ENCODE results near the gene NAT10.
"Not testable (repeated sequence)": the region's sequence is repeated elsewhere in the genome, so short reads cannot be mapped to it uniquely, and the experiment has no call there.

Gene NAT10

DNA sequence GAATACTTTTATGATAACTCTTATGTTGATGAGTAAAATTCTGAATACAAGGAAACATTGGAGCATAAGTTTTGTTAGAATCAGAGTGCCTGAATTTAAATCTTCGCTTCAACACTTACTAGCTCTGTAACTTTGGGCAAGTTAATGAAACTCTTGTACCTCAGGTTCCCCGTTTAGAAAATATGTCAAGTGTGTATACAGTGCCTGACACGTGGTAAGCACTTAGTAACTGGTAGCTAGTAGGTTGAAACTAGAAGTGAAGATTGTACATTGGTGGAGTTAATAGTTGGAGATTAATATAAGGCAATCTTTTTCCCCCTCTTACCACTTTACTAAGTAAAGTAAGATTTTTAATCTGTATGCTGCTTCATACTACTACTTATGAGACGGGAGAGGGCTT lies 24.8 kb upstream of the NAT10 start:
- TF ChIP-seq POLR2A (IDR thresholded peaks at IDR 0.05; ENCODE audit: low read length), result no peak
- no peak for TF ChIP-seq GATA1 (IDR thresholded peaks at IDR 0.05; ENCODE audit: low read depth, low read length)
- no peak for DNase-seq

DNA sequence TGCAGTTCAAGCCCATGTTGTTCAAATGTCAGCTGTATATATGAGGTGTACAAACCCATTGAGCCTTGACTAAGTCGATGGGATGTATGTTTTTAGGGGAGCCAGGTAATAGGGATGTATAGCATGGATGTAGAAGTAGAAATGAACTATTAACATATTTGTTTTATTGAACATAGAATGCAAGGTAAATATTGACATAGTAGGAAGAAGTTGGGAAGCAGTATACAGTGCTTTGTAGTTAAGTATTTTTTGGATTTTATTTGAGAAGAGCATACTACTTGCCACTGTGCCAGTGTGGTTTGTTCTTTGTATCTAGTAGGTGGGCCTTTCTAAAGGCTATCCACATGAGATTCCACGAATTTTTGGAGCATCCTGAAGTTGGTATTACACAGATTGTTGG lies 20.8 kb upstream of the NAT10 start:
- no peak for DNase-seq
- TF ChIP-seq POLR2A (IDR thresholded peaks at IDR 0.05; ENCODE audit: low read length) (no peak), GATA1 (IDR thresholded peaks at IDR 0.05; ENCODE audit: low read depth, low read length) (no peak)

DNA sequence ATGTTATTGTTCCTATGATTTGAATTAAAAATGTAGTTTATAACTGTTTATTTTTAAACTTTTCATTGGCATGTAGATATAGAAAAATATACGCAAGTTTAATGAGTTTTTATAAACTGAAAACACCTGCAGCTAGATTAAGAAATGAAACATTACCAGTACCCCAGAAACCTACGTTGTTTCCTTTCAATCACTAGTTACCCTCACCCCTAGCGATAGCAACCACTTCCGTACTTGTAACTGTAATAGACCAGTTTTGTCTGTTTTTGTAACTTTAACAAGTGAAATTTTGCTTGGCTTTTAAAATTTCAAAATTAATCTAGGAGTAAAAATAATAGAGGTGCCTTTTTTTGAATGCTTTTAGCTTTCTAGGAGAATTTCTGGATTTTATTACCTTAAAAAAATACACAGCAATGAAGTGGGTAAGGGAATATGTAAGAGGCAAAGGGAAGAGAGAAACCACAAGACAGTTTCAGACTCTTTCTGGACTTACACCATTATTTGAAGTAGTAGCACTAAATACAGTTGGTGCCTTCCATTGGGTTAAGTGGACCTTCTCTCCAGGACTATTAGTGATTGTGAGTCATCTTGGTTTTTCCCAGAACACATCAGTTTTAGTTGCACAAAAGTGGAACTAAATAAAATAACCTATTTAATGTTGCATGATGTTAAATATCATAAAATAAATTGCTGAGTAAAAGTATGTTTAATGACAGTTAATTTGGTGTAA lies 18.7 kb upstream of the NAT10 start:
- TF ChIP-seq POLR2A (IDR thresholded peaks at IDR 0.05; ENCODE audit: low read length), result no peak
- DNase-seq, result no peak

DNA sequence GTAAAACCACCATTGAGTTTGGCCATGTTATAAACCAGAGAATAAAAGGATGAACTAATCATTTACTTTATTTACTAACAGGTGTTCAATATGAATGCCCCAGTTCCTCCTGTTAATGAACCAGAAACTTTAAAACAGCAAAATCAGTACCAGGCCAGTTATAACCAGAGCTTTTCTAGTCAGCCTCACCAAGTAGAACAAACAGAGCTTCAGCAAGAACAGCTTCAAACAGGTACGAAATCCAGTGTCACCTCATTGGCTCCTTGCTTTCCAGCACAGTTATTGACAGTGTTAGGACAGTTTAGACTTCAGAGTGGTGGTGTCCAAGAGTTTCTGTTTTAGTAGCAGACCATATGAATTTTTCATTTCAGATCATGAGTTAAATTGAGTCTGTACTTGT lies 13.6 kb upstream of the NAT10 start:
- DNase-seq, result no peak
- TF ChIP-seq GATA1 (IDR thresholded peaks at IDR 0.05; ENCODE audit: low read depth, low read length), result no peak
- TF ChIP-seq POLR2A (IDR thresholded peaks at IDR 0.05; ENCODE audit: low read length), result no peak

DNA sequence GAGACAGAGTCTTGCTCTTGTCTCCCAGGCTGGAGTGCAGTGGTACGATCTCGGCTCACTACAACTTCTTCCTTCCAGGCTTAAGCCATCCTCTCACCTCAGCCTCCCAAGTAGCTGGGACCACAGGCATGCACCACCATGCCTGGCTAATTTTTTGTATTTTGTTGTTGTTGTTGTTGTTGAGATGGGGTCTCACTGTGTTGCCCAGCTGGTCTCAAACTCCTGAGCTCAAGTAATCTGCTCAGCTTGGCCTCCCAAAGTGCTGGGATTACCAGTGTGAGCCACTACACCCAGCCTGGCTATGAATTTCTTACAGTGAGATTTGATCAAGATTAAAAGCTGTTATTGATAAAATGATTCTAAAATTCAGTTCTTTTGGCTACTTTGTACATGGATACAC lies 10.5 kb upstream of the NAT10 start:
- not testable (repeated sequence) for DNase-seq

DNA sequence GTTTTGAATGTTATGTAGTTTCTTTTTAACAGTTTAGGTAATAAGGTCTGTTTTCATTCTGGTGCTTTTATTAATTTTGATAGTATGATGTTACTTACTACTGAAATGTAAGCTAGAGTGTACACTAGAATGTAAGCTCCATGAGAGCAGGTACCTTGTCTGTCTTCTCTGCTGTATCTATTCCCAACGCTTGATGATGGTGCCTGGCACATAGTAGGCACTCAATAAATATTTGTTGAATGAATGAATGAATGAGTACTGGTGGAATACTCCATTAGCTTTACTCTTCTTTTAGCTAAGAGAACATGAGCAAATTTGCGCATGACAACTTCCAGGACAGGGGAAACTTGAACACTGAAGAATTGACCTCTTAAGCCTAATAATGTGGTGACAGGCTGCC lies 6.6 kb upstream of the NAT10 start:
- TF ChIP-seq GATA1 (IDR thresholded peaks at IDR 0.05; ENCODE audit: low read depth, low read length), result no peak
- no peak for TF ChIP-seq POLR2A (IDR thresholded peaks at IDR 0.05; ENCODE audit: low read length)

DNA sequence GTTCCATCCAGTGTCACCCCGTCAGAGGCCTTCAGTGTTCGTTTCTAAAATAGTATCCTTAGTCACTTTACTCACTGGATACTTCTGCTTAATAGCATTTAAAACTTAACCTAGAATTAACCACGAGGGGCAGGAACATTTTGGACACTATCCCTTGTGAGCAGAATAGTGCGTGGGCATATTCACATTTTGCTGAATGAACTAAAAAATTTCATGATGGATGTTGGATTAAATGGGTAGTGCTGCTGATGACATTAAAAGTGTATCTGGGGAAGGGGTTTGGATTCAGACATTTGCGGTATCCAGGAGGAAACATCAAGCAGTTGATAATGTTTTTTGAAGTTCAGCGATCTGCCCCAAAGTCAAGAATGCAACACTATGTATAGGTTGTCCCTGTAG lies 750 bp upstream of the NAT10 start:
- no peak for TF ChIP-seq POLR2A (IDR thresholded peaks at IDR 0.05; ENCODE audit: low read length)
- TF ChIP-seq GATA1 (IDR thresholded peaks at IDR 0.05; ENCODE audit: low read depth, low read length), result no peak
- DNase-seq, result no peak

More for the DNA sequence above, 6.6 kb upstream of the NAT10 start:
- DNase-seq, result no peak

DNA sequence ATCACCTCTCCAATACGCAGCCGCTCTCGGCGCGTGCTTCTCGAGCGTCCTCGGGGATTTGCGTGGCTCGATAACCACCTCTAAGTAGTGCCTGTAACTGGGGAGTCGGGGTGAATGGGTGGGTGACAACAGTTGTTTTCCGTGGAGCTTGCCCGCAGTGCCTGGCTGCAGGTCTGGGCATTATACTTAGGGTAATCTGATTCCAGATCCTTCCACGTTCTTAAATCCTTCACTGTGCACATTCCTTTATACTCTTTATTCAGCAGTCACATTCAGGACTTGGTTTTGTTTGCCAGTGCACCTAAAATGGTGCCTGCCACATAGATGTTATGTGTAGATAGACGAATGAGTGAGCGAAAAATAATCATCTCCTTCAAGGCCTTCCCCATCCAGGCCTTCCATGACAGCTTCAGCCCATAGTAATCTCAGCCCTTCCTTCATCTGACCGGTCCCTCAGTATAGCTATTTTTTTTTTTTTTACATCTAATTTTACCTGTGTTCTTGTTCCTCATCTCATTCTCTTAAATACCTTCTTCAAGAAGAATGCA lies 602 bp downstream of the NAT10 start:
- peak; percentile 78 to 83 for DNase-seq

DNA sequence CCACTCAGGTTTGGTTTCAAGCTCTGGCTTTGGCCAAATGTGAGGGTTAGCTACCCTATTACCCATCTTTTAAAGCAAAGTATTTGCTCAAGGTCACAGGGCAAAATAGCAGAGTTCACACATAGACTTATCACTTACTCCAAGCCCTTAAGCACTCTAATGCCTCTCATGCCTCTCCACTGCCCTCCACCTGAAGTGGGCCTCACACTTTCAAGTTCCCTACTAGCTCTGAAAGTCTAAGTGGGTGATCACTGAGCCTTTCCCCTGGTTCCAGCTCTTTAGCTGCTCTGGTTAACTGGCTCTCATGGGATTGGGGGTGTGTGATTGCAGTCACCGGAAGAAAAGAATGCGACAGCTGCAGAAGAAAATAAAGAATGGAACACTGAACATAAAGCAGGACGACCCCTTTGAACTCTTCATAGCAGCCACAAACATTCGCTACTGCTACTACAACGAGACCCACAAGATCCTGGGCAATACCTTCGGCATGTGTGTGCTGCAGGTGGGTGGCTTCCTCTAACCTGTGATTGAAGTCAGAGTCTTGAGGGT lies 6.4 kb downstream of the NAT10 start:
- no peak for TF ChIP-seq POLR2A (IDR thresholded peaks at IDR 0.05; ENCODE audit: low read length)
- no peak for TF ChIP-seq GATA1 (IDR thresholded peaks at IDR 0.05; ENCODE audit: low read depth, low read length)
- no peak for DNase-seq

More for the DNA sequence above, 602 bp downstream of the NAT10 start:
- no peak for TF ChIP-seq GATA1 (IDR thresholded peaks at IDR 0.05; ENCODE audit: low read depth, low read length)
- TF ChIP-seq POLR2A (IDR thresholded peaks at IDR 0.05; ENCODE audit: low read length), result no peak

DNA sequence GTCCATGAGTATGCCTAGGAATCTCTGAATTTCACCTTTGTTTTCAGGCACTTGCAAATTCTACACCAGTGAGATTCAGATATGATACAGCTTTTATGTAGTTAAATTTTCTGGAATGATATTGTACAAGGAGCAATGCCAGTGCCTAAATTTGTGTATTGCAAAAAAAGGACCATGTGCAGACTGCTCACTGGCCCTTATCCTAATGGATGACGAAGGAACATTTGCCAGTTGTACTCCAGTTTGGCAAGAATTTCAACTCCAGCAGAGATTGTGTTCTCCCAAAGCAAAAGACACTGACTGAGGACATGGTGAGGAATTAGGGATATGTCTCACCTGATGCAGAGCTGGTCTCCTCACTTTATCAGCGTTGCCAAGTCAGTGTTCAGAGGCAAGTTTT lies 8.6 kb downstream of the NAT10 start:
- DNase-seq, result no peak
- TF ChIP-seq GATA1 (IDR thresholded peaks at IDR 0.05; ENCODE audit: low read depth, low read length) (no peak), POLR2A (IDR thresholded peaks at IDR 0.05; ENCODE audit: low read length) (no peak)

DNA sequence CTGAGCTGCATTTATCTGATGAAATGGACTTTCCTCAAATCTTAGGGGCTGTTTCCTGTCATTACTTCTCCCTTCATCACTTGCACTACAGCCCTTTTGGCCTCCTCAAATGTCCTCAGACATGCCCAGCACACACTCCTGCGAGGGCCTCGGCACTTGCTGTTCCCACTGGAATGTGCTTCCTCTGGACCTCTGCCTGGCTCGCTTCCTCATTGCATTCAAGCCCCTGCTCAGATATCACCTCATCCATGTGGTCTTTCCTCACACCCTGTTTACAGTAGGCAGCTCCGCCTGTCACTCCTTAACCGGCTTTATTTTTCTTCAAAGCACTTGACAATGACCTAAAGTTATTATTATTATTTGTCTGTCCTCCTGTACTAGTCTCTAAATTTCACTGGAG lies 9.0 kb downstream of the NAT10 start:
- DNase-seq, result no peak
- TF ChIP-seq POLR2A (IDR thresholded peaks at IDR 0.05; ENCODE audit: low read length) (no peak), GATA1 (IDR thresholded peaks at IDR 0.05; ENCODE audit: low read depth, low read length) (no peak)

DNA sequence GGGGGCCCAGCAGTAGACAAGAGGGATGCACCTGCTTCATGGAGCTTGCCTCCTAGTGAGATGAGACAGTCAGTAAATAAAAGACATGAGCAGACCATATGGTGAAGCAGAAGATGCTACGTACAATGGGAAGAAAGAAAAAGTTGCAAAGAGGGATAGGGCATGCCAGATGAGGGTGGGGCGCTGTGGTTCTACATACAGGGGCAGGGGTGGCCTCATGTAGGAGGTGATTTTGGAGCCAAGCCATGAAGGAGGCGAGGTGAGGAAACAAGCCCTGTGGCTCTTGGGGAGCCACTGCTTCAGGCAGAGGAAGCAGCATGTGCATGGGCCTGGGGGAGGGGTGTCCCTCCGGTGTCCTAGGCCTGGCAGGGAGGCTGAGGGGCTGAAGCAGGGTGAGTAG lies 15.2 kb downstream of the NAT10 start:
- TF ChIP-seq POLR2A (IDR thresholded peaks at IDR 0.05; ENCODE audit: low read length) (no peak), GATA1 (IDR thresholded peaks at IDR 0.05; ENCODE audit: low read depth, low read length) (no peak)
- DNase-seq, result no peak

DNA sequence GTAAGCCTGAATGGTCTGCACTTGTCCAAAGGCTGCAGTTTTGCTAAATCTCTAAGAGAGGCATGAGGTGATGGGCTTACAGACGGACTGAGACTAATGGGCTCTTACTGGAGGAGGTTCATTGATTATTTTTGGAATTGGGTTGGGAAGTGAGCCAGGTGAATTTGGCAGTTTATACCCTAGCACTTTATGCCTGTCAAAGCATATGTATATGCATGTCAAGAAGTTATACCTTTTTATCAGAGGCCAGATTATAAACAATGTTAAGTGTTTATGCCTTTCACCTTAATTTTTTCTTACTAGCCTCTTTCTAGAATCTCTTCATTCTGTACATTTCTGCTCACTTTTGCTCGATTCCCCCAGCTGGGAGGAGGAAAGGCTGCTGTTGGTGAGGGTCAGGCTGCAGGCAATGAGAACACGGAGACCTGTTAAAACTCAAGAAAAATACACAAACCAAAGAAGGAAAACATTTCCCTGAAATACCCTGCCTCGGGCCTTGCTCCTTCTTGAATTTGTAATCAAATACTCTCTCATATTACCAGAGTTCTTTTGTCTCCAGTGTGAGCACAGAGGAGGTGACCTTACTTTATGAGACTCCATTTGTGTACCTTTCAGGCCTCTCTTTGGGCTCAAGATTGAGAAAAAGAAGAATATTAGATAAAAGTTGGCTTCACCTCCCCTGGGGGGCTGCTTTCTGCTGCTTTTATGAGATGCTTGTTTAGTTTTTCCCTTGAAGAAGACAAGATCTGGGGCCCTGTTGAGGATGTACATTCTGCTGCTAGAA lies 19.6 kb downstream of the NAT10 start:
- TF ChIP-seq POLR2A (IDR thresholded peaks at IDR 0.05; ENCODE audit: low read length) (no peak), GATA1 (IDR thresholded peaks at IDR 0.05; ENCODE audit: low read depth, low read length) (no peak)
- no peak for DNase-seq

DNA sequence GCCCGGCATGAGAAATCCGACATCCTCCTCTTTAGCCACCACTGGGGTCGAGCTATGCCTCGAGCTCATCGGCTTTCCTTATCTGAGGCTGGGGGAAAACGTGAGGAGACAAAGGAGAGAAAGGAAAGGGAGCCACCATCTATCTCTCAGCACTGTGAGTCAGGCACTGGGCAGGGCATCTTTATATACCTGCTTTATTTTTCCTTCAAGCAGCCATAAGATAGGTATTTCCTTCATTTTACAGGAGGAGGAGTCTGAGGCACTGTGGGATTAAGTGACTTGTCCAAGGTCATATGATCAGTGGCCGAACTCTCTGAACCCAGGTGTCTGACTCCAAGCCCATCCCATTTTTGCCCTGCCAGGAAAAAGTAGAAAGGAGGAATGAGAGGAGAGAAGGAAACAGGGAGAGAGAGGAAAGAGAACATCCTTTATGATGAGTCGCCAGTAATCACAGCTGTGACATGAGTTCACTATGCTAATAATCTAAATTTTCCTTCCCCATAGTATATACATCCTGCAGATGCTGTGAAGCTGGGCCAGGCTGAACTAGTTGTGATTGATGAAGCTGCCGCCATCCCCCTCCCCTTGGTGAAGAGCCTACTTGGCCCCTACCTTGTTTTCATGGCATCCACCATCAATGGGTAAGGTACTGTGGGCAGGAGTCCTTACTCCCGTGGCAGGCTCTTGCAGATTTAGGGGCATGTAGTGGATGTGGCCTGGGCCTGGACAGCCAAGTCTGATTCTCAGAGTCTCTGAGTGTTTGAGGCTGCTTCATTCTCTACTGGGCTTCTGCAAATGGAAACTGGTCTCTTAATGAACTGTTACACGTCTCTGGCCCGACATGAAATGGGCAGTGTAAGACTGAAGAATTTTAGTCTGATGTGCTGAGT lies 21.8 kb downstream of the NAT10 start:
- no peak for TF ChIP-seq GATA1 (IDR thresholded peaks at IDR 0.05; ENCODE audit: low read depth, low read length)
- TF ChIP-seq POLR2A (IDR thresholded peaks at IDR 0.05; ENCODE audit: low read length), result no peak
- no peak for DNase-seq
